ELF-1 (cell line): ENCODE measurements around the gene FANCM.

Experiments
- DNase-seq: peaks from one replicate; pipeline ENCODE4 v3.0.0-alpha.2; 2016; ENCODE audit warnings: low read depth, low spot score

The FANCM gene

GRCh38 chr14:45242706-45243105 is 107.0 kb downstream of the FANCM start:
- DNase-seq: no peak

- no peak for DNase-seq
Observed at GRCh38 chr14:45246151-45246550, 110.4 kb downstream of the FANCM start.

- DNase-seq: no peak
Observed at GRCh38 chr14:45246691-45247090, 111.0 kb downstream of the FANCM start.

GRCh38 chr14:45247427-45247826 is 111.7 kb downstream of the FANCM start:
- DNase-seq: no peak

DNA sequence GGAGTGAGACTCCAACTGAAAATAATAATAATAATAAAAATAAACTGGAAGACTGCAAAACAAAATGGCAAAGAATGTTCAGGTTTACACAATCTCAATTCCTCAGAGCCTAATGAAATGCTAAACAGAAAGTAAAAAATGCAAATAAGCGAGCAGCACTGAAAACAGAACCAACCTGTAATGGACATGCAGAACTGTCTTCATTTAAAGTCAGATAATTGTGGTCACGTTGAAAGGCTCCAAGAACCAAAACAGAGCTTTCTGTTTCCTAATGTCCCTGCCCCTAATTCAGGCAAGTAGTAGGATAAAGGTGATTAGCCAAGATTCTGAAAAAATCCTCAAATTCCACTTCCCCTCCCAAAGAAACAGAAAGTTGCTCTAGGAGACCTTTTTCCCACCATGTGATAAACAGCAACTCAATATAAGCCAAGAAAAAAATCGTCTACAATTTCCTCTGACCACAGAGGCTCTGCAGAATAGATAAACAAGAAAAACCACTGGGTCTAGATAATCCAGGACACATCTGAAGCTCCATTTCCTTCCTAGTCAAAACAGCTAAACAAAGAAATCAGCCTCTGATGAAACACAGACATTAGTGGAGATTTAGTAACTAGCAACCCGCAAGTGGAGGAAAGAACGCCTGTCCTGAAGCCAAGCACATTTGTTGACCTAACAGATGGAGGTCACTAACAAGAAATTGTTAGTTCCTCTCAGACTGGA is 114.3 kb downstream of the FANCM start:
- DNase-seq: peak; percentile 24
